H1 (cell line): Measurements from ENCODE around the gene ELANE. TPM values are rescaled to one million over a fixed set of nuclear protein-coding genes. Genes with fewer than 3 reads are reported as not detected.

Experiments used
- CEBPB ChIP-seq: IDR thresholded peaks from 2 replicates; pipeline ENCODE4 v1.6.1; 2012; ENCODE audit warnings: low read depth, low read length
- SIX5 ChIP-seq: IDR thresholded peaks from 2 replicates; pipeline ENCODE4 v1.6.1; 2011; ENCODE audit warnings: mild to moderate bottlenecking, low read depth, low read length
- TEAD4 ChIP-seq: IDR thresholded peaks from 2 replicates; pipeline ENCODE4 v1.6.1; 2012; ENCODE audit warnings: low read depth, low read length, inconsistent platforms, mixed read lengths
- polyA plus RNA-seq, 7 experiments: library from polyadenylated mRNA; depleted of rRNA in 3 of 7; stranded (reverse) in 5 of 7; unstranded in 2 of 7; fragments of >200 nt in 5 of 7; fragments of 200-250 nt in 2 of 7; gene quantifications; 1 replicate in 5 of 7; 2 replicates in 1 of 7; 4 replicates in 1 of 7; pipeline versions ENCODE4 v1.2.1 to v1.2.3, GENCODE V29; 2011 to 2013; ENCODE audit warnings: missing spikeins in 2 of 7, mixed read lengths in 2 of 7
- total RNA-seq: library from RNA; stranded (reverse); fragmentation: NEBNext Ultra II Directional; extraction: Animal tissue kit (Norgen Biotek cat#: 25700); gene quantifications from 2 replicates; pipeline ENCODE4 v1.2.1, GENCODE V29; 2021
- TF ChIP-seq, protein P1 (sequence below), 3 experiments: IDR thresholded peaks; 1 replicate in 2 of 3; 2 replicates in 1 of 3; pipeline versions ENCODE4 v1.5.1 to v1.6.1; 2011; ENCODE audit warnings: low read length in 3 of 3, mild to moderate bottlenecking in 3 of 3, inconsistent platforms in 2 of 3, low read depth in 1 of 3, moderate library complexity in 1 of 3; ENCODE audit not compliant: insufficient read depth in 1 of 3; ENCODE audit errors: control extremely low read depth in 1 of 3

ELANE gene
- total and polyA plus RNA-seq, 2 of the 8 experiments (the other 6 are each of a cell fraction or from before 2014, with no cell fraction given) = not detected

DNA sequence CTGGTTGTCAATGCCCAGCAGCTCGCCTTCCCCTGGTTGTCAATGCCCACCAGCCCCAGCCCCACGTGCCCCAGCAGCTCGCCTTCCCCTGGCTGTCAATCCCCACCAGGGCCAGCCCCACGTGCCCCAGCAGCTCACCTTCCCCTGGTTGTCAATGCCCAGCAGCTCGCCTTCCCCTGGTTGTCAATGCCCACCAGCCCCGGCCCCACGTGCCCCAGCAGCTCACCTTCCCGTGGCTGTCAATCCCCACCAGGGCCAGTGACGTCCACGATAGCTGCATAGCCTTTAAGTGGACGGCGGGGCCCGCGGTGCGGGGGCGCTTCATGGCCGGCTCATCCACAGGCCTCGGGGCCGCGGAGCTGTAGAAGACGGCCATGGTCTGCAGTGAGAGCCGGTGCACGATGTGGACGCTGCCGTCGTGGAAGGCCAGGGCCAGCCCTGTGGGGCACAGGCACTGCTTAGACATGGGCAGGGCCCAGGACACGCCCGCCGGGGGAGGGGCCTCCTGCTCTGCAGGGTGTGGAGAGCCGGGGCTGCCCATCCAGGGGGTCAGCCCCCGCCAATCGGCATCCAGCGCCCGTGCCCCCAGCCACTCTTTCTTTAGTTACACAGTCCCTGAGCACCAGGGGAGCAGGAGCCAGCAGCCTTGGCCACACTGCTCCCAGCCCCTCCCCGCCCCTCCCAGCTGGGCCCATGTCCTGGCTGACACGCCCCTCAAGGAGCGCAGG is 27.8 kb downstream of the ELANE start (continued):
- TF ChIP-seq SIX5 = no peak
- TF ChIP-seq CEBPB = no peak
- no peak for TF ChIP-seq TEAD4
- TF ChIP-seq, protein P1, sequence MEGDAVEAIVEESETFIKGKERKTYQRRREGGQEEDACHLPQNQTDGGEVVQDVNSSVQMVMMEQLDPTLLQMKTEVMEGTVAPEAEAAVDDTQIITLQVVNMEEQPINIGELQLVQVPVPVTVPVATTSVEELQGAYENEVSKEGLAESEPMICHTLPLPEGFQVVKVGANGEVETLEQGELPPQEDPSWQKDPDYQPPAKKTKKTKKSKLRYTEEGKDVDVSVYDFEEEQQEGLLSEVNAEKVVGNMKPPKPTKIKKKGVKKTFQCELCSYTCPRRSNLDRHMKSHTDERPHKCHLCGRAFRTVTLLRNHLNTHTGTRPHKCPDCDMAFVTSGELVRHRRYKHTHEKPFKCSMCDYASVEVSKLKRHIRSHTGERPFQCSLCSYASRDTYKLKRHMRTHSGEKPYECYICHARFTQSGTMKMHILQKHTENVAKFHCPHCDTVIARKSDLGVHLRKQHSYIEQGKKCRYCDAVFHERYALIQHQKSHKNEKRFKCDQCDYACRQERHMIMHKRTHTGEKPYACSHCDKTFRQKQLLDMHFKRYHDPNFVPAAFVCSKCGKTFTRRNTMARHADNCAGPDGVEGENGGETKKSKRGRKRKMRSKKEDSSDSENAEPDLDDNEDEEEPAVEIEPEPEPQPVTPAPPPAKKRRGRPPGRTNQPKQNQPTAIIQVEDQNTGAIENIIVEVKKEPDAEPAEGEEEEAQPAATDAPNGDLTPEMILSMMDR (IDR thresholded peaks at IDR 0.05; ENCODE audit: control extremely low read depth in 1 of 3, insufficient read depth in 1 of 3, low read depth in 1 of 3, low read length in 3 of 3) = no peak
